Stimulated activated CD4-positive, alpha-beta T cell treated with anti-CD3 and anti-CD28 coated beads, TNF-alpha, amount 100 ng/mL, for 48 hours (primary cell): ENCODE measurements around the gene CLDN25.
A peak's percentile ranks its signal among the peaks of the same experiment; 100 is the strongest.
"Not testable (repeated sequence)": the region's sequence is repeated elsewhere in the genome, so short reads cannot be mapped to it uniquely, and the experiment has no call there.

Source experiments
- DNase-seq, 3 donors: peaks; one replicate each; pipeline ENCODE4 v3.0.0-alpha.2; 2020; ENCODE audit warnings: low read depth in 3 of 3

Gene CLDN25

DNA sequence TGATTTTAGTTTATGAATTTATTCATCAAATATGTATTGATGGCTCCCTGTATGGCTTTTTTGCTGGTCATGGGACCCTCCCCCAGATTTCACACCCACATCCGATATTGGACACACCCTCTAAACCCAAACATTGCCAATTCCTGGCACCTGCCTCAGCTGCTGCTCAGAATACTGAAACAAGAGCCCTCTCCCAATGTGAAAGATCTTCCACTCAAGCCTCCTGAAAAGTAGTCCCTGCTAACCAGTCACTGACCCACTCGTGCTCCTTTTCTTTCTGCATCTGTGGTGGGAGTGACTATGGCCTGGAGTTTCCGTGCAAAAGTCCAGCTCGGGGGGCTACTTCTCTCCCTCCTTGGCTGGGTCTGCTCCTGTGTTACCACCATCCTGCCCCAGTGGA lies at the start of gene CLDN25:
Gene CLDN25 (plus strand): TSS at position 301 of the 400 bp plus-strand sequence. CDS start 0 bp downstream, at position 301.
- DNase-seq, result no peak

- no peak for DNase-seq
These were observed 48.5 kb upstream of the CLDN25 start for GRCh38 chr11:113730887-113731726.

DNA sequence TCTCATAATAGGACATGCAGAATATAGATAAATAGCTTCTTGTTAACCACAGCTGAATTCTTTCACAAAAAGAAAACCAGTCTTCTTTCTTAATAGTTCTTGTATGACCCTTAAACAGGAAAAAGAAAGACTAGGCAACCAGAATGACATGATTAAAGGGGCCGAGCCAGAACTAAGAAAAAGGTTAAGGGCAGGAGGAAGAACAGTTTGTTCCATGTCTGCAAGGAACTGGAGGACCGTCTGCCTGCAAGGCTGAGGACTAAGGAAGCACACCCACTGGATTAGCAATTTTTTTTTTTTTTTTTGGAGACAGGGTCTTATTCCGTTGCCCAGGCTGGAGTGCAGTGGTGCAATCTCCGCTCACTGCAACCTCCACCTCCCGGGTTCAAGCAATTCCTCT lies 47.5 kb upstream of the CLDN25 start:
- DNase-seq, result no peak

GRCh38 chr11:113736323-113736722 lies 43.3 kb upstream of the CLDN25 start:
- DNase-seq, result no peak

GRCh38 chr11:113752932-113753331 lies 26.7 kb upstream of the CLDN25 start:
- no peak for DNase-seq

GRCh38 chr11:113760241-113760640 lies 19.4 kb upstream of the CLDN25 start:
- DNase-seq, result no peak

GRCh38 chr11:113763040-113763439 lies 16.6 kb upstream of the CLDN25 start:
- not testable (repeated sequence) for DNase-seq

GRCh38 chr11:113764527-113765219 lies 14.9 kb upstream of the CLDN25 start:
- no peak for DNase-seq

DNA sequence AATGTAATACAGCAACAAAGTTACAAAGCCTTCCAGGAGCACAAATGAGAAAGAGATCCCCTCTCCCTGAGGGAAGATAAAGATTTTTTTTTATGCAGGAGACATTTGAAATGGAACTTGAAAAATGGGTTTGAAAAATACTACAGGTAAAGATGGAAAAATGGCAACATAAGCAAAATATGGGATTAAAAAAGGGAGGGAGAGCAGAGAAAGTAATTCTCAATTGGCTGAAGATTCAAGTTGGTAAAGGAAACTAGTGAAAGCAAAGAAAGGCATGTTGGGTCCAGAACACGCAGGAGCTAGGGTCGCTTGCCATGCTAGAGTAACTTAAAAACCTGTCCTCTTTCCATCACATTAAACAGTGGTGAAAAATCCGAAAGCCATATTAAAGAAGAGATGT lies 7.6 kb upstream of the CLDN25 start:
- DNase-seq, result no peak

DNA sequence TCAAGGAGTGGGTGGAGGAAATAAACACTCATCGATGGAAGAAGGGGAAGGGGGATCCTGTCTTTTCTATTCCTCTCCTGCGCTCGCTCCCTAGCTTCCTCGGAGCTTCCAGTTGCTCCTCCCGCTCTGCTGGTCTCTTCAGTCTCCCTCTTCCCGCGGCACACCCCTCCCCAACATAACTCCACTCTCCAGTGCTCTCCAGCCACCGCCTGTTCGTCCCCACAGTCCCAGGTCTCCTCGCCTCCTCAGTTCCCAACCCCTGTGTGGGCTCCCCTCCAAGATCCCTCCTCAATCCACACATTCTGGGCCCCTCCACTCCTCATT lies 6.5 kb upstream of the CLDN25 start:
- no peak for DNase-seq

DNA sequence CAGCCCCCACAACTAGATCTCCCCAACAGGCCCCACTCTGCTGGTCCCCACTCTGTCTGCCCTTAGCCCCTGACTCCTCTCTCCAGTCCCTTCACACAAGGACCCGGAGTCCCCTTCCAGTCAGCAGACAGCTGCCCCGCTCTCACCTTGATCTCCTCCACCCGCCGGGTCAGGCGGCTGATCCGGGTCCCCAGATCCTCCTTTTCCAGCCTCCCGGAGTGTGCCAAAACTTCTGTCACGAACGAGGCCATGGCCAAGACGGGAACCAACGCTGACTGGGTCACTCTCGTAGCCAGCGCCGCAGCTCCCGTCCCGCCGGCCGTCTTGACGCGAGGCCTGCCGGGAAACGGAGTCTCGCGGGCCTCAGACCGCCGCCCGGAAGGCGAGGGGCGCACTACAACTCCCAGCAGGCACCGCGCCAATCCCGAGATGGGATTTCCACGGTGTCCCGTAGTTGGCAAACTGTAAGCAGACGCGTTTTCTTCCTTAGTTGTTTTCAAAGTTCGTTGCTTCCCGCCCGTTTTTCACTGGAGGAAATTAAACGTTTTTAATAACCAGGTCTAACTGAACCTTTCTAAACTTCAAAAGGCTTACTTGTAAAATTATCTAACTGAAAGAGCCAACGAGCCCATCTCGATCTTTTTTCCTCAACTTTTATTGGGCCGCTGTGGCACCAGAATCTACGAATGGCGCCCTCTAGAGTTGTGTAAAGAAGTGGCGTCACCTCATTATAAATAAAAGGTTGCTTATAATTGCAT lies 6.0 kb upstream of the CLDN25 start, which contains the start of gene ZW10:
Gene ZW10 (minus strand): TSS at position 277 of the 758 bp plus-strand sequence. CDS start 26 bp downstream, at position 251.
- peak; percentile 85 to 88 (median 88) for DNase-seq

GRCh38 chr11:113774174-113774503 lies 5.5 kb upstream of the CLDN25 start:
- no peak for DNase-seq

GRCh38 chr11:113778111-113778910 lies 1.3 kb upstream of the CLDN25 start:
- no peak for DNase-seq

GRCh38 chr11:113781682-113782081 lies 2.1 kb downstream of the CLDN25 start:
- DNase-seq, result no peak

DNA sequence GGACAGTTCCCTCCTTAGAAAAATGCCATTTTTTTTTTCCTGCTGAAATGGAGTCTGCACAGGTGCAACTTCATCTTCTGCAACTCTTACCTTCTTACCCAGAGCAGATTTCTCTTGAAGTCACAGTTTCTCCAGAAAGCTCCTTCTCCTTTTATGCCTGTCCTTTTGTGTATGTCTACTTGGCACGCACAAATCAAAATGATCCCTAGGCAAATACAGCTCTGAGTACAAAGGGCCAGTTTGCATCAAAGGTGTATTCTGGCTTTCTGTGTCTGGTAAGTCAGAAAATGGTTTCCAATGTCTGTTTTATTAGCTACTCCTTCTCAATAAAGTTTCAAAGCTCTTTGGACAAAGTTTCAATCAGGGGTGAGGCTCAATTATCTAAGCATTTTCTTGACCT lies 2.5 kb downstream of the CLDN25 start:
- no peak for DNase-seq

- DNase-seq, result not testable (repeated sequence)
These were observed 9.4 kb downstream of the CLDN25 start for GRCh38 chr11:113789016-113789415.

DNA sequence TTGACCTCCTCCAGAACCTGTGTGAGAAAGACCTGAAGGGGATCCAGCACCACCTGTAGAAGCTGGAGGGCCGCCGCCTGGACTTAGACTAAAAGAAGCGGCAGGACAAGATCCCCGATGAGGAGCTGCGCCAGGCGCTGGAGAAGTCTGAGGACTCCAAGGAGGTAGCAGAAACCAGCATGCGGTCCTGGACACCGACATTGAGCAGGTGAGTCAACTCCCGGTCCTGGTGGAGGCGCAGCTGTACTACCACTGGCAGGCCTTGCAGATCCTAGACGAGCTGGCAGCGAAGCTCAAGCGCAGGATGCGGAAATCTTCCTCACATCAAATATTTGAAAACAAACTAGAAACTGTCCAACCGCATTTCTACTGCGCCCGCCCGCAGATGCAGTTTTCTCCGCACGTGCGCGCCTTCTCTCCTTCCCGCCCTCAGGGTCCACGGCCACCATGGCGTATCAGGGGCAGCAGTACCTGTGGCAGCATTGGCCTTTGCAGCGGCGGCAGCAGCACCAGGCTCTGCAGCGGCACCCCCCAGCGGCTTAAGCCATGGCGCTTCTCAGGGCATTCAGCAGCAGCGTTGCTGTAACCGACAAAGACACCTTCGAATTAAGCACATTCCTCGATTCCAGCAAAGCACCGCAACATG lies 10.2 kb downstream of the CLDN25 start:
- no peak for DNase-seq

- DNase-seq, result peak in 1 of 3 donors; percentile 12
These were observed 17.2 kb downstream of the CLDN25 start for GRCh38 chr11:113796663-113797259.

- DNase-seq, result no peak
These were observed 23.0 kb downstream of the CLDN25 start for GRCh38 chr11:113802621-113803020.

GRCh38 chr11:113805640-113806039 lies 26.0 kb downstream of the CLDN25 start:
- no peak for DNase-seq

- no peak for DNase-seq
These were observed 26.8 kb downstream of the CLDN25 start for GRCh38 chr11:113806406-113806805.
